ENCODE data around the gene CADM3. TPM values are rescaled to one million over a fixed set of nuclear protein-coding genes. Genes with fewer than 3 reads are reported as not detected.

The CADM3 gene
- total RNA-seq, result 23.8 TPM

- peaks cover 27% of the 10 kb centered on the region for H3K4me1 ChIP-seq
- intact Hi-C loops (cut with DNase I), result no loop called here
- H3K27ac ChIP-seq, result peak within 1 kb of the TSS; percentile 77
- no peak for DNase-seq (ENCODE audit: extremely low spot score in 2 of 2)
- TF ChIP-seq CTCF (IDR thresholded peaks at IDR 0.05) (no peak), POLR2AphosphoS5 (IDR thresholded peaks at IDR 0.05; ENCODE audit: insufficient read depth in 1 of 2, low read depth in 1 of 2) (peak in 1 of 2 donors; percentile 37)
- H3K27me3 ChIP-seq, result no peaks in the 10 kb centered on the region
- no peaks in the 10 kb centered on the region for H3K36me3 ChIP-seq
- peak within 1 kb of the TSS; percentile 51 to 61 for H3K4me3 ChIP-seq
- no peaks in the 10 kb centered on the region for H3K9me3 ChIP-seq
Measured at GRCh38 chr1:159171254-159171687, at the start of gene CADM3. Gene CADM3 (plus strand): TSS chr1:159171615. CDS start chr1:159171766, 151 bp downstream.

- Histone ChIP-seq H3K27me3 (no peaks in the 10 kb centered on the region), H3K27ac (no peak overlapping the region), H3K36me3 (no peaks in the 10 kb centered on the region), H3K4me3 (no peak overlapping the region), H3K9me3 (no peaks in the 10 kb centered on the region), H3K4me1 (no peaks in the 10 kb centered on the region)
- intact Hi-C loops (cut with DNase I), result no loop called here
- no peak for DNase-seq (ENCODE audit: extremely low spot score in 2 of 2)
- TF ChIP-seq CTCF (IDR thresholded peaks at IDR 0.05), result no peak
- no peak for TF ChIP-seq POLR2AphosphoS5 (IDR thresholded peaks at IDR 0.05; ENCODE audit: insufficient read depth in 1 of 2, low read depth in 1 of 2)
- TF ChIP-seq POLR2A (IDR thresholded peaks at IDR 0.05), result no peak
Measured at GRCh38 chr1:159122005-159122621, 49.3 kb upstream of the CADM3 start.

GRCh38 chr1:159123587-159123986 is 47.8 kb upstream of the CADM3 start:
- Histone ChIP-seq H3K36me3 (no peaks in the 10 kb centered on the region), H3K4me3 (no peak overlapping the region), H3K9me3 (no peaks in the 10 kb centered on the region), H3K27ac (no peak overlapping the region), H3K4me1 (no peaks in the 10 kb centered on the region), H3K27me3 (no peaks in the 10 kb centered on the region)
- TF ChIP-seq CTCF (IDR thresholded peaks at IDR 0.05) (no peak), POLR2AphosphoS5 (IDR thresholded peaks at IDR 0.05; ENCODE audit: insufficient read depth in 1 of 2, low read depth in 1 of 2) (no peak), POLR2A (IDR thresholded peaks at IDR 0.05) (no peak)
- intact Hi-C loops (cut with DNase I), result no loop called here
- no peak for DNase-seq (ENCODE audit: extremely low spot score in 2 of 2)

- no peaks in the 10 kb centered on the region for H3K27me3 ChIP-seq
- H3K36me3 ChIP-seq, result no peaks in the 10 kb centered on the region
- intact Hi-C loops (cut with DNase I), result no loop called here
Measured at GRCh38 chr1:159132271-159132881, 39.0 kb upstream of the CADM3 start.

More at GRCh38 chr1:159132271-159132881, 39.0 kb upstream of the CADM3 start:
- H3K4me1 ChIP-seq, result no peaks in the 10 kb centered on the region
- no peak overlapping the region for H3K27ac ChIP-seq
- H3K4me3 ChIP-seq, result no peak overlapping the region
- no peaks in the 10 kb centered on the region for H3K9me3 ChIP-seq
- no peak for DNase-seq (ENCODE audit: extremely low spot score in 2 of 2)
- TF ChIP-seq POLR2AphosphoS5 (IDR thresholded peaks at IDR 0.05; ENCODE audit: insufficient read depth in 1 of 2, low read depth in 1 of 2), result no peak
- peak; percentile 43 to 67 (median 48) for TF ChIP-seq CTCF (IDR thresholded peaks at IDR 0.05)
